ENCODE measurements around the gene TCF7L1.

DNA sequence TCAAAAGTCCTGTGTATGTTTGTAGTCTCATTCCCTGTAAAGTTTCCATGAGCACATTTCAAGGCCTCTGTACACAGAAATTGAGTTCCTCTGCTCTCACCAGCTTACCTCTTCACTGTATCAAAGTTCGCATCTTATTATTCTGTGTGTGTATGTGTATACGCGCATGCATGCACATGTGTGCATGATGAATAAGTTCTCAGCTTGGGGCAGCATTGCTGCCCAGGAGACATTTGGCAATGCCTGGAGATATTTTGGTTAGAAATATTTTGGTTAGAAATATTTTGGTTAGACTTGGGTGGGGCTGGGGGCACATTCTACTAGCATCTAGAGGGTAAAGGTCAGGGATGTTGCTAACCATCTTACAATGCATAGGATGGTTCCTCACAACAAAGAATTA, 23.4 kb downstream of the TCF7L1 start:
- no peak for TF ChIP-seq ZNF235 (CRISPR knock-in tag; IDR thresholded peaks at IDR 0.05; ENCODE audit: borderline replicate concordance)
- no peak for TF ChIP-seq CREB1 (IDR thresholded peaks at IDR 0.05)
- TF ChIP-seq CREB1 (CRISPR knock-in tag; IDR thresholded peaks at IDR 0.05) = no peak
- no peak for TF ChIP-seq TRIM24 (CRISPR knock-in tag; IDR thresholded peaks at IDR 0.05)
- TF ChIP-seq ZZZ3 (CRISPR knock-in tag; IDR thresholded peaks at IDR 0.05; ENCODE audit: borderline replicate concordance) = no peak
- no peak for TF ChIP-seq KDM1A (CRISPR knock-in tag; IDR thresholded peaks at IDR 0.05)
- no peak for TF ChIP-seq MXD4 (CRISPR knock-in tag; IDR thresholded peaks at IDR 0.05)
- TF ChIP-seq, protein P1, sequence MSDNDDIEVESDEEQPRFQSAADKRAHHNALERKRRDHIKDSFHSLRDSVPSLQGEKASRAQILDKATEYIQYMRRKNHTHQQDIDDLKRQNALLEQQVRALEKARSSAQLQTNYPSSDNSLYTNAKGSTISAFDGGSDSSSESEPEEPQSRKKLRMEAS (IDR thresholded peaks at IDR 0.05) = no peak
- no peak for TF ChIP-seq ZNF468 (CRISPR knock-in tag; IDR thresholded peaks at IDR 0.05)
- TF ChIP-seq, protein P2, sequence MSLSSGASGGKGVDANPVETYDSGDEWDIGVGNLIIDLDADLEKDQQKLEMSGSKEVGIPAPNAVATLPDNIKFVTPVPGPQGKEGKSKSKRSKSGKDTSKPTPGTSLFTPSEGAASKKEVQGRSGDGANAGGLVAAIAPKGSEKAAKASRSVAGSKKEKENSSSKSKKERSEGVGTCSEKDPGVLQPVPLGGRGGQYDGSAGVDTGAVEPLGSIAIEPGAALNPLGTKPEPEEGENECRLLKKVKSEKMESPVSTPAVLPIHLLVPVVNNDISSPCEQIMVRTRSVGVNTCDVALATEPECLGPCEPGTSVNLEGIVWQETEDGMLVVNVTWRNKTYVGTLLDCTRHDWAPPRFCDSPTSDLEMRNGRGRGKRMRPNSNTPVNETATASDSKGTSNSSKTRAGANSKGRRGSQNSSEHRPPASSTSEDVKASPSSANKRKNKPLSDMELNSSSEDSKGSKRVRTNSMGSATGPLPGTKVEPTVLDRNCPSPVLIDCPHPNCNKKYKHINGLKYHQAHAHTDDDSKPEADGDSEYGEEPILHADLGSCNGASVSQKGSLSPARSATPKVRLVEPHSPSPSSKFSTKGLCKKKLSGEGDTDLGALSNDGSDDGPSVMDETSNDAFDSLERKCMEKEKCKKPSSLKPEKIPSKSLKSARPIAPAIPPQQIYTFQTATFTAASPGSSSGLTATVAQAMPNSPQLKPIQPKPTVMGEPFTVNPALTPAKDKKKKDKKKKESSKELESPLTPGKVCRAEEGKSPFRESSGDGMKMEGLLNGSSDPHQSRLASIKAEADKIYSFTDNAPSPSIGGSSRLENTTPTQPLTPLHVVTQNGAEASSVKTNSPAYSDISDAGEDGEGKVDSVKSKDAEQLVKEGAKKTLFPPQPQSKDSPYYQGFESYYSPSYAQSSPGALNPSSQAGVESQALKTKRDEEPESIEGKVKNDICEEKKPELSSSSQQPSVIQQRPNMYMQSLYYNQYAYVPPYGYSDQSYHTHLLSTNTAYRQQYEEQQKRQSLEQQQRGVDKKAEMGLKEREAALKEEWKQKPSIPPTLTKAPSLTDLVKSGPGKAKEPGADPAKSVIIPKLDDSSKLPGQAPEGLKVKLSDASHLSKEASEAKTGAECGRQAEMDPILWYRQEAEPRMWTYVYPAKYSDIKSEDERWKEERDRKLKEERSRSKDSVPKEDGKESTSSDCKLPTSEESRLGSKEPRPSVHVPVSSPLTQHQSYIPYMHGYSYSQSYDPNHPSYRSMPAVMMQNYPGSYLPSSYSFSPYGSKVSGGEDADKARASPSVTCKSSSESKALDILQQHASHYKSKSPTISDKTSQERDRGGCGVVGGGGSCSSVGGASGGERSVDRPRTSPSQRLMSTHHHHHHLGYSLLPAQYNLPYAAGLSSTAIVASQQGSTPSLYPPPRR (CRISPR knock-in tag; IDR thresholded peaks at IDR 0.05; ENCODE audit: borderline replicate concordance) = no peak
- TF ChIP-seq AHR (CRISPR knock-in tag; IDR thresholded peaks at IDR 0.05) = no peak

Measured in HepG2 (cell line).